Stimulated activated CD4-positive, alpha-beta T cell treated with anti-CD3 and anti-CD28 coated beads, Interleukin-2, amount 100 ng/mL, for 4 hours (primary cell): ENCODE data around the gene ATRN.

ENCODE experiments used
- DNase-seq: peaks from one replicate; pipeline ENCODE4 v3.0.0-alpha.2; 2020; ENCODE audit warnings: low read depth

Gene ATRN

GRCh38 chr20:3677733-3678132 lies 206.9 kb downstream of the ATRN start:
- DNase-seq = no peak

- DNase-seq = no peak
Observed at GRCh38 chr20:3678198-3678597, 207.4 kb downstream of the ATRN start.

DNA sequence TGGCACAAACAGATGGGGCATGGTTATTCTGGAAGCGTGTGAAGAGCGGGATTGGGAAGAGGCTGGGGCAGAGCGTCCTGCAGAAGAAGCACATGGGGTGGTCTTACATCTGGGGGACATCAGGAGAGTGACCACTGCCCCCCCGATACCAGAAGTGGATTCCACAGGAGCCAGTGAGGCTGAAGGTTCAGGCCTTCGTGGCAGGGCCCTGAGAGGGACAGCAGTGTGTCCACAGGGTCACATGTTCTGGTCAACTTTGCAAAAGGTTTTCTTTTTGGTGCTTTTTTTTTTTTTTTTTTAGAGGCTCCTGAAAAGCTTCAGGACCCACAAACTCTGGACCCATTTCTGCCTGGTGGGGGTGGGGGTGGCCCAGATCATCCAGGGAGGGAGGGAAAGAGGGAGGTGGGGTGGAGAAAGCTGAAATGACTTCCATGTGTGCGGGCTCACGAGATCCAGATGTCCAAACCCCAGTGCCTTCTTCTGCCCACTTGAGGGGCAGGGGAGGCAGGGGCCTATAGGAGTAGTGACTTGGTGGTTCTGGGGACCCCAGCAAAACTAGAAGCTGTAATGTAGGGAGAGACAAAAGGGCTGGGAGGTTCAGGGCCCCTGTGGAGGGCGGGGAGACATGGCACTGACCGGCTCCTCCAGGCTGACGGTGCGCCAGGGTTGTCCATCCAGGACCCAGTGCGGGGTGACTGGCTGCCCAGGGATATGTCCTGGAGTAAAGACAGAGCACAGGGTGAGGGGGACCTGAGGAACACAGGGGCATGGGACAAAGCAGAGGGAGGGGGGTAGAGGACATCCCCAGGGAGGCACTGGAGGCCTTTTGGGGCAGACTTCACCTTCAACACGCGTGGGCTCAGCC lies 208.3 kb downstream of the ATRN start:
- no peak for DNase-seq

GRCh38 chr20:3679749-3680700 lies 209.2 kb downstream of the ATRN start:
- DNase-seq = no peak

DNA sequence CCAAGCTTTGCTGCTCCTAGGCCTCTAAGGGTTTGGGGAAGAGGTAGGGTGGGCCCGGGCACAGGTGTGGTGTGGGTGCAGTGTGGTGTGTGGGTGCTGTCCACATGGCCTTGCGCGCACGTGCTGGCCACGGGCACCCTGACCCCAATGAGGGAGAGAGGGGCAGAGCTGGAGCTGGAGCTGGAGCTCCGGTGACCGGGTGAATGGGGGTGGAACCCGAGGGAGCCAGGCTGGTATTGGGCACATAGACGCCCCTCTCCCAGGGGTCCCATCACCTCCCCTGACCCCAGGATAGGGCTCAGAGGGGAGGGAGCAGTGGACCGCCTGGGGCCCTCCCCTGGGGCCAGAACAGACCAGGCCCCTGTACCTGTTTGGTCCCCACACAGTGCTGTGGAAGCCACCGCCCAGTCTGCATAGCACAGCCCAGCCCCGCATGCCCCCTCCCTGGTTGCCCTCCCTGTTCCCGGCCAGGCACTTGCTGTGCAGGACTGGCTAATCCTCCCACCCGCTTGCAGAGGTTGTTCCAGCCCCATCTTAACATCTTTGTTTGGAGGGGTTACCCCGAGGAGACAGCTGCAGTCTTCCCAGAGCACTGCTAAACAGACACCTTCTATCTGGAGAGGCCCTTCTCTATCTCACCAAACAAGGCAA lies 210.0 kb downstream of the ATRN start:
- no peak for DNase-seq

DNA sequence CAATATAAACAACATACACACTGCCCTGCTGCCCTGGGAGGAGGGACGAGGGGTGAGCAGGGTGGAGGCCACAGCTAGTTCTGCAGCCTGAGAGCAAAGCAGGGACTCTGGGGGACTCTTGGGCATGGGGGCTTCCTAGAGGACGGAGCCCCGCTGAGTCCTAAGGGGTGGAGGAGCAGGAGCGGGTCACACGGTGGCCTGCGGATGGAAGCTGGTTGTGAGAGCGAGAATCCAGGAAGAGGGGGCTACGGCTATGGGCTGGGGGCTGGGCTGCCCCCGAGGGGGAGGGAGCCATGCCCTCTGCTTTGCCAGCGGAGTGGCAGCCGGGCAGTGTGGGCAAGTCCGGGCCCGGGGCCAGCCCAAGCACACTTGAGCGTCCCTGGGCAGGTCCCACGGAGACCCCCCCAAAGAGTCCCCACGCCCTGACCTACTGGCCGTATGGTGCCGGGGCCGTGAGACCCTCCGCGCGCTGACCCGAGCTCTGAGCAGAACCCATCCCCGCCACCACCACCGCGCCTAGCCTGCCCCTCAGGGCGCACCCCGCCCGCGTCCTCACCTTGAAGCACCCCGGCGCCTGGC lies 210.6 kb downstream of the ATRN start:
- no peak for DNase-seq

DNA sequence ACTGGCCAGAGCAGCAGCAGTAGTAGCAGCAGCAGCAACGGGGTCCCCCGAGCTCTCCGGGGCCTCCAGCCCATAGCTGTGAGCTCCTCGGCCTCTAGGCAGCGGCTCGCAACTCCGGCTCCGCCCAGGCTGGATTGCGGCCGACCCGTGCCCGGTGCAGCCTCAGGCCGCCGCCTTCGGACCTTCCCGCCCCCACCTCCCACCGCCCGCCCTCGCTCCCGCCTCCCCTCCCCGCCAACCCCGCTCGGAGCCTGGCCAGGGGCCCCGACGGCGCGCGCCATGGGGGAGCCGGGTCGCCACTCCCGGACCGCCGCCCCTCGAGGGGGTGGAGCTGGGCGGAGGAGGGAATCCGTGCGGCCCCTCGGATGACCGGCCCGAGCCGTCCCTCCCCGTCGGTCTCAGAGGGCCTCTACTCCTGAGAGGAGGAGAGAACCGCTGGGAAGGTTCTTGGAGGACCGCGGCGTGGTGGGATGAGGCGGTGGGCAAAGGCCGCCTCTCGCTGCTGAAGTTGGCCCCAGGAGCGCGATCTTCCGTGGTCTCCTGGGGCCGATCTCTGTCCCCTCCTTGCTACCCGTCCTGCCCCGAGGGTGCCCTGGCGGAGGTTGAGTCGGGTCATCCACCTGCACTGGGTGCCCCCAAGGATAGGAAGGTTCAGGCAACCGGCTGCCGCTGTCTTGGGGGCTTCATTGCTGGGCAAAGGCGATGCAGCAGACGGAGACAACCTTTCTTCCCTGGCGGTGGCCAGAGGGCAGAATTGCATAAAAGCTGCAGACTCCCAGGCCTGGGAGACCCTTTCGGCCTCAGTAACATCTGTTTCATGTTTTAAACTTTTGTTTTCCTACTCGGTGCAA lies 211.3 kb downstream of the ATRN start, which contains the start of gene ADAM33:
Gene ADAM33 (minus strand): TSS at position 80 of the 851 bp plus-strand sequence. CDS start 6 bp downstream, at position 74.
- no peak for DNase-seq

- no peak for DNase-seq
Observed at GRCh38 chr20:3685341-3685740, 214.5 kb downstream of the ATRN start.

- DNase-seq = no peak
Observed at GRCh38 chr20:3686421-3686820, 215.6 kb downstream of the ATRN start.

DNA sequence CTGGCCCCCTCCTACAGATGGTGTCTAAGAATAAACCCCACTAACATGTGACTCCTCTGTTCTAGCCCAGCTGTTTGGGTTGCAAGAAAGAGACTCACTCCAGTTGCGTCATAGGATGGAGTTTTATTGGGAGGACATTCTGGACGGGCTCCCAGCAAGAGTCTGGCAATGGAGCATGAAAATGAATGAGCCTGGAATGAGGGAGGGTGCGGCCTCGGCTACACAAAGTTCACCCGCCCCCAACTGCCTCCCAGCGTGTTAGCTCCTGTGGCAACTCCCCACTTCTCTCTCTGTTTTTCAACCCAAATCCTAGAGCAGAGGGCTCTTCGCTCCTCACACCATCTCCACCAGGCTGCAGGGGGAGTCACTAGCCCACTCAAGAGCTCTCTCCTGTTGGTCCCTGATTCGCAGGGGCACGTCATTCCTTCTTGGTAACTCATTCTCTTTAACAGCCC lies 216.1 kb downstream of the ATRN start:
- DNase-seq = no peak

- no peak for DNase-seq
Observed at GRCh38 chr20:3687655-3688054, 216.8 kb downstream of the ATRN start.

GRCh38 chr20:3689978-3690377 lies 219.2 kb downstream of the ATRN start:
- no peak for DNase-seq

DNA sequence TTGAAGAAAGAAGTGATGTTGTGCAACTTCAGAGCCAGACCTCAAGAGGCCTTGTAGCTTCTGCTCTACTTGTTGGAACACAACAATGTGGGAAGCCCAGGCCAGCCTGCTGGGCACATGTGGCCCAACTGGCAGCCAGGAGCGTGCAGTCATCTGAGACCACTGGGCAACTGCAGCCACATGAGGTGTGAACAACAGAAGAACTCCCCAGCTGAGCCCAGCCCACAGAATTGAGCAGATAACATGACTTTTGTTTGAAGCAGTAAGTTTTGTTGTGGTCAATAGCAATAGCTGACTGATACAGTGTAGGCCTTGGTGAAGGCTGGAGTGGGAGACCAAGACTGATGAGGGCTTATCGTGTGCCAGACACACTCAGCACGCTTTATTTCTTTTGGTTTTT lies 219.6 kb downstream of the ATRN start:
- DNase-seq = no peak

DNA sequence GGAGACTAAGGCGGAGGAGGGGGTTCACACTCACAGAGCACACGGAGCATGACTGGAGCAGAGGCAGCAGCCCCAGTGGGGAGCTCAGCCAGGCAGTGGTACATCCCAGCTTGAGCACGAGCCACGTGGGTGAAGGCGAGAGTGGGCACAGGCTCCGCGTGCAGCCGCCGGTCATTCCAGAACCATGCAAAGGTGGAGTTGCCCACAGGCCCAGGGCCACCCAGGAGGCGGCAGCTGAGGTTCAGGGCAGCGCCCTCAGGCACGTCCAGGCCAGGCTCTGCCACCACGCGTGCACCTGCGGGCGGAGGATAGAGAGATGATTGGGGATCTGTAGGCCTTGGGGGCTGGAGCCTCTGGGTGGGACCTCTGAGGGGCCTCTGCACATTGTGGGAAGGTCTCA lies 220.5 kb downstream of the ATRN start:
- DNase-seq = no peak

- DNase-seq = no peak
Observed at GRCh38 chr20:3691897-3692296, 221.1 kb downstream of the ATRN start.

- DNase-seq = no peak
Observed at GRCh38 chr20:3692706-3693294, 222.0 kb downstream of the ATRN start.

DNA sequence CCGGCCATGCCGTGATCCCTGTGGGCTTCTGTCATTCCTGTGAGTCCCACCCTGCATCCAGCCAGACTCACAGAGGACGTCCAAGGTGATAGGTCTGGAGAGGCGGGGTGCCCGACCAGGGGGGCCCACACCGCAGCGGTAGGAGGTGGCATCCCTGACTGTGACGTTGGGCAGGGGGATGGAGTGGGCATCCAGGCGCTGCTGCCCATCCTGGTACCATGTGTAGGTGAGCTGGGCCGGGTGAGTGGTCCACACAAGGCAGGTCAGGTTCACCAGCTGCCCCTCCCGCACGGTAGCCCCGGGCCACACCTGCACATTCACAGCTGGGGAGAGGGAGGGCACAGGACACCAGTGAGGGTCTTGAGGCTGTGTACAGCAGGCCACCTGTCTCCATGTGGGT lies 222.6 kb downstream of the ATRN start:
- DNase-seq = no peak

GRCh38 chr20:3694864-3695263 lies 224.0 kb downstream of the ATRN start:
- DNase-seq = no peak

- no peak for DNase-seq
Observed at GRCh38 chr20:3696200-3696599, 225.4 kb downstream of the ATRN start.

- DNase-seq = no peak
Observed at GRCh38 chr20:3696745-3697587, 226.1 kb downstream of the ATRN start.
